HFF-Myc (cell line): ENCODE data around the gene PPP6R2.

Experiments used
- DNase-seq: peaks from one replicate; pipeline ENCODE4 v3.0.0-alpha.2; 2011; ENCODE audit warnings: low read depth; ENCODE audit errors: extremely low read depth
- H3K4me3 ChIP-seq: replicated peaks from 2 replicates; pipeline ENCODE4 v1.5.1; 2011; ENCODE audit warnings: low read depth, mild to moderate bottlenecking, control low read depth, low read length
- CTCF ChIP-seq: IDR thresholded peaks from 2 replicates; pipeline ENCODE4 v1.5.1; 2012; ENCODE audit warnings: mild to moderate bottlenecking, low read depth, low read length, control low read depth; ENCODE audit errors: missing control alignments

The PPP6R2 gene

GRCh38 chr22:50435291-50436014 is 92.3 kb downstream of the PPP6R2 start:
- no peak for DNase-seq
- H3K4me3 ChIP-seq = no peak overlapping the region
- TF ChIP-seq CTCF = no peak

GRCh38 chr22:50436015-50436830 is 93.1 kb downstream of the PPP6R2 start:
- DNase-seq = no peak
- TF ChIP-seq CTCF = no peak
- no peak overlapping the region for H3K4me3 ChIP-seq

- TF ChIP-seq CTCF = no peak
- no peak overlapping the region for H3K4me3 ChIP-seq
- DNase-seq = no peak
These were observed 93.8 kb downstream of the PPP6R2 start for GRCh38 chr22:50436841-50437341.

GRCh38 chr22:50437511-50438304 is 94.6 kb downstream of the PPP6R2 start:
- DNase-seq = no peak
- H3K4me3 ChIP-seq = no peak overlapping the region
- TF ChIP-seq CTCF = no peak

GRCh38 chr22:50438305-50439275 is 95.5 kb downstream of the PPP6R2 start:
- H3K4me3 ChIP-seq = no peak overlapping the region
- no peak for TF ChIP-seq CTCF
- DNase-seq = no peak
